Liver (tissue), 3 donors: ENCODE results near the gene FEZF2.

ENCODE experiments used
- FOXA1 ChIP-seq: IDR thresholded peaks from 2 replicates; pipeline ENCODE4 v1.6.1; 2016; ENCODE audit warnings: antibody characterized with exemption
- JUND ChIP-seq, 2 donors: IDR thresholded peaks; 2 replicates each; pipeline ENCODE4 v1.6.1; 2016; ENCODE audit warnings: antibody characterized with exemption in 2 of 2
- RXRA ChIP-seq, 2 donors: IDR thresholded peaks; 2 replicates each; pipeline ENCODE4 v1.6.1; 2017 to 2018; ENCODE audit warnings: antibody characterized with exemption in 2 of 2, mild to moderate bottlenecking in 1 of 2
- SP1 ChIP-seq: IDR thresholded peaks from 2 replicates; pipeline ENCODE4 v1.6.1; 2018; ENCODE audit warnings: antibody characterized with exemption, mild to moderate bottlenecking
- YY1 ChIP-seq: IDR thresholded peaks from 2 replicates; pipeline ENCODE4 v1.6.1; 2016; ENCODE audit warnings: antibody characterized with exemption, mild to moderate bottlenecking
- TF ChIP-seq, protein P1 (sequence below): fragments of 150-350 bp; IDR thresholded peaks from 2 replicates; pipeline ENCODE4 v1.5.1; 2017; ENCODE audit warnings: improper control_type of control experiment, low read depth, low read length; ENCODE audit not compliant: missing input control
- TF ChIP-seq, protein P2 (sequence below): IDR thresholded peaks from 2 replicates; pipeline ENCODE4 v1.6.1; 2016; ENCODE audit warnings: antibody characterized with exemption, mild to moderate bottlenecking
- donor health status: healthy.
- donor health status: healthy.

DNA sequence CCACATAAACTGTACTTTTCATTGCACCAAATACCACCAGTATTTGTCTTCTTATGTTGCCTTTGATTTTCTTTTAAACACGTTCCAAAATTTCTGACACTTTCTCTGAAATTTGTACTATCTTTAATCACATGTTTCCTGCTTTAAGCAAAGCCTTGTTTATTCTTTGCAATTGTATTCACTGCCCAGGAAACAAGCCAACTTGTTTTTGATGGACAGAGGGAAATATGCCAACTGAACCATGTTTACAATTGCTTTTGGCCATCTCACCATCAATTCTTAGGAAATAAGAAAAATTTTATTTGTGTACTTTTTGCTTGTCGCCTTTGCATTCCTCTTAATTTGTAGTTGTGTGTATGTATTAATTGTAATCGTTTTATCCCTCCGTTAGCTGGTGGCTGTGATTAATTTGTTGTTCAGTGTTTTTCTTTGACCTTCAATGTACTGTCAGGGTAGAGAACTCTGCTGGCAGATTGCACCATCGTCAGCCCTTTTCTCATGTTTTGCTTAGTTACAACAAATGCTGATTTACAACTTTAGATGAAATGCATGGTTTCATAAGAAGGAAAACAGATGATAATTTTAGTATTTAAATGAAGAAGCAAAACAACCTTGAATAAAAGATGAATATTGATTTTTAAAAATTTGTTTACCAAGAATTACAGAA is 19.4 kb upstream of the FEZF2 start:
- TF ChIP-seq, protein P1, sequence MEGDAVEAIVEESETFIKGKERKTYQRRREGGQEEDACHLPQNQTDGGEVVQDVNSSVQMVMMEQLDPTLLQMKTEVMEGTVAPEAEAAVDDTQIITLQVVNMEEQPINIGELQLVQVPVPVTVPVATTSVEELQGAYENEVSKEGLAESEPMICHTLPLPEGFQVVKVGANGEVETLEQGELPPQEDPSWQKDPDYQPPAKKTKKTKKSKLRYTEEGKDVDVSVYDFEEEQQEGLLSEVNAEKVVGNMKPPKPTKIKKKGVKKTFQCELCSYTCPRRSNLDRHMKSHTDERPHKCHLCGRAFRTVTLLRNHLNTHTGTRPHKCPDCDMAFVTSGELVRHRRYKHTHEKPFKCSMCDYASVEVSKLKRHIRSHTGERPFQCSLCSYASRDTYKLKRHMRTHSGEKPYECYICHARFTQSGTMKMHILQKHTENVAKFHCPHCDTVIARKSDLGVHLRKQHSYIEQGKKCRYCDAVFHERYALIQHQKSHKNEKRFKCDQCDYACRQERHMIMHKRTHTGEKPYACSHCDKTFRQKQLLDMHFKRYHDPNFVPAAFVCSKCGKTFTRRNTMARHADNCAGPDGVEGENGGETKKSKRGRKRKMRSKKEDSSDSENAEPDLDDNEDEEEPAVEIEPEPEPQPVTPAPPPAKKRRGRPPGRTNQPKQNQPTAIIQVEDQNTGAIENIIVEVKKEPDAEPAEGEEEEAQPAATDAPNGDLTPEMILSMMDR, result no peak
- TF ChIP-seq YY1 (no peak), FOXA1 (no peak), JUND (IDR thresholded peaks at IDR 0.05) (no peak), RXRA (IDR thresholded peaks at IDR 0.05) (no peak), SP1 (no peak)
- TF ChIP-seq, protein P2, sequence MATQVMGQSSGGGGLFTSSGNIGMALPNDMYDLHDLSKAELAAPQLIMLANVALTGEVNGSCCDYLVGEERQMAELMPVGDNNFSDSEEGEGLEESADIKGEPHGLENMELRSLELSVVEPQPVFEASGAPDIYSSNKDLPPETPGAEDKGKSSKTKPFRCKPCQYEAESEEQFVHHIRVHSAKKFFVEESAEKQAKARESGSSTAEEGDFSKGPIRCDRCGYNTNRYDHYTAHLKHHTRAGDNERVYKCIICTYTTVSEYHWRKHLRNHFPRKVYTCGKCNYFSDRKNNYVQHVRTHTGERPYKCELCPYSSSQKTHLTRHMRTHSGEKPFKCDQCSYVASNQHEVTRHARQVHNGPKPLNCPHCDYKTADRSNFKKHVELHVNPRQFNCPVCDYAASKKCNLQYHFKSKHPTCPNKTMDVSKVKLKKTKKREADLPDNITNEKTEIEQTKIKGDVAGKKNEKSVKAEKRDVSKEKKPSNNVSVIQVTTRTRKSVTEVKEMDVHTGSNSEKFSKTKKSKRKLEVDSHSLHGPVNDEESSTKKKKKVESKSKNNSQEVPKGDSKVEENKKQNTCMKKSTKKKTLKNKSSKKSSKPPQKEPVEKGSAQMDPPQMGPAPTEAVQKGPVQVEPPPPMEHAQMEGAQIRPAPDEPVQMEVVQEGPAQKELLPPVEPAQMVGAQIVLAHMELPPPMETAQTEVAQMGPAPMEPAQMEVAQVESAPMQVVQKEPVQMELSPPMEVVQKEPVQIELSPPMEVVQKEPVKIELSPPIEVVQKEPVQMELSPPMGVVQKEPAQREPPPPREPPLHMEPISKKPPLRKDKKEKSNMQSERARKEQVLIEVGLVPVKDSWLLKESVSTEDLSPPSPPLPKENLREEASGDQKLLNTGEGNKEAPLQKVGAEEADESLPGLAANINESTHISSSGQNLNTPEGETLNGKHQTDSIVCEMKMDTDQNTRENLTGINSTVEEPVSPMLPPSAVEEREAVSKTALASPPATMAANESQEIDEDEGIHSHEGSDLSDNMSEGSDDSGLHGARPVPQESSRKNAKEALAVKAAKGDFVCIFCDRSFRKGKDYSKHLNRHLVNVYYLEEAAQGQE, result no peak
